Neuron (in vitro differentiated cells): ENCODE measurements around the gene PPP1CA.
A peak's percentile ranks its signal among the peaks of the same experiment; 100 is the strongest.
"Not testable (repeated sequence)": the region's sequence is repeated elsewhere in the genome, so short reads cannot be mapped to it uniquely, and the experiment has no call there.

ENCODE experiments used
- H2AFZ ChIP-seq: one replicate; pipeline ENCODE4 v1.6.1; 2013; ENCODE audit warnings: low read depth, mild to moderate bottlenecking, inconsistent platforms, low read length, moderate library complexity
- H3K27me3 ChIP-seq: one replicate; pipeline ENCODE4 v1.6.1; 2013; ENCODE audit warnings: low read length; ENCODE audit not compliant: insufficient read depth
- H3K36me3 ChIP-seq: one replicate; pipeline ENCODE4 v1.6.1; 2013; ENCODE audit warnings: low read length; ENCODE audit not compliant: insufficient read depth
- H3K4me1 ChIP-seq: one replicate; pipeline ENCODE4 v1.6.1; 2013; ENCODE audit warnings: low read length; ENCODE audit not compliant: insufficient read depth
- H3K4me3 ChIP-seq: 2 replicates; pipeline ENCODE4 v1.5.1; 2013; ENCODE audit warnings: mild to moderate bottlenecking, low read length, moderate library complexity
- H3K9me3 ChIP-seq: one replicate; pipeline ENCODE4 v1.6.1; 2013; ENCODE audit warnings: low read length

Gene PPP1CA

GRCh38 chr11:67429722-67430121, 28.1 kb upstream of the PPP1CA start:
- Histone ChIP-seq H3K27me3 (no peaks in the 10 kb centered on the region), H3K36me3 (peaks cover 28% of the 10 kb centered on the region), H3K4me1 (peaks cover 11% of the 10 kb centered on the region), H3K4me3 (no peak overlapping the region), H2AFZ (no peak overlapping the region), H3K9me3 (no peaks in the 10 kb centered on the region)

DNA sequence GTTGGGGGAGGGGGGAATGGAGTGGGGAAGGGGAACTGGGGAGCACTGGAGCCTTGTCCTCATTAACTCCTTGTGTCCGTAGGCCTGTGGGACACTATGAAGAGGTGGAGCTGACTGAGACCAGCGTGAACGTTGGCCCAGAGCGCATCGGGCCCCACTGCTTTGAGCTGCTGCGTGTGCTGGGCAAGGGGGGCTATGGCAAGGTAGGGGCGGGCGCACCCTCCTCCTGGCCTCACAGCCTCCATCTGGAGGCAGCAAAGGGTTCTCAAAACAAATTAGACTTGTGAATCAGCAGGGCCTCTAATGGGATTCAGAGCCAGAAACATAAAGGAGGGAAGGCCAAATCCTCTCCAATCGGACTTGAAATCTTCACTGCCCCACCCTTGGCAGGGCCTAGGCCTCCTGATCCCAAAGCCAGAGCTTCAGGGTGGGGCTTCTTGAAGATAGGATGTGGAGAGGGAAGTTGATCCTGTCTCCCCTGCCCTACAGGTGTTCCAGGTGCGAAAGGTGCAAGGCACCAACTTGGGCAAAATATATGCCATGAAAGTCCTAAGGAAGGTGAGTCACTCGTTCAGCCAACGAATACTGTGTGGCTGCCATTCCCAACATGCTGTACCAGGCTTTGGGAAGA, 27.5 kb upstream of the PPP1CA start:
- H3K36me3 ChIP-seq = peaks cover 25% of the 10 kb centered on the region
- no peaks in the 10 kb centered on the region for H3K9me3 ChIP-seq
- H2AFZ ChIP-seq = no peak overlapping the region
- no peaks in the 10 kb centered on the region for H3K27me3 ChIP-seq
- peak overlapping the region; percentile 75 for H3K4me3 ChIP-seq
- H3K4me1 ChIP-seq = peaks cover 11% of the 10 kb centered on the region

- H3K36me3 ChIP-seq = peaks cover 17% of the 10 kb centered on the region
- peak within 1 kb of the TSS; percentile 75 for H3K4me3 ChIP-seq
- peaks cover 11% of the 10 kb centered on the region for H3K4me1 ChIP-seq
- no peaks in the 10 kb centered on the region for H3K27me3 ChIP-seq
- peak within 1 kb of the TSS; percentile 92 for H2AFZ ChIP-seq
- H3K9me3 ChIP-seq = no peaks in the 10 kb centered on the region
Measured at GRCh38 chr11:67428052-67429001, 26.7 kb upstream of the PPP1CA start, which contains the start of gene RPS6KB2. Gene RPS6KB2 (plus strand): TSS chr11:67428494. CDS start chr11:67428546, 52 bp downstream.

DNA sequence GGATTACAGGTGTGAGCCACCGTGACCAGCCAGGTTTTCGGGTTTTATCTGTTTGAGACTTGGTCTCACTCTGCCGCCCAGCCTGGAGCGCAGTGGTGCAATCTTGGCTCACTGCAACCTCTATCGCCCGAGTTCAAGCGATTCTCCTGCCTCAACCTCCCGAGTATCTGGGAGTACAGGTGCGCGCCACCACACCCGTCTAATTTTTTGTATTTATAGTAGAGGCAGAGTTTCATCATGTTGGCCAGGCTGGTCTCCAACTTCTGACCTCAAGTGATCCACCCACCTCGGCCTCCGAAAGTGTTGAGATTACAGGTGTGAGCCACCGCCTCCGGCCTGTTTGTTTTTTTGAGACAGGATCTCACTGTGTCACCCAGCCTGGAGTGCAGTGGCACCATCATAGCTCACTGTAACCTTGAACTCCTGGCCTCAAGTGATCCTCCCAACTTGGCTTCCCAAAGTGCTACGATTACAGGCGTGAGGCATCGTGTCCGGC, 25.8 kb upstream of the PPP1CA start:
- H3K9me3 ChIP-seq, H3K27me3 ChIP-seq, H3K36me3 ChIP-seq: not testable (repeated sequence)
- H3K4me3 ChIP-seq = peak overlapping the region; percentile 75
- peaks cover 11% of the 10 kb centered on the region for H3K4me1 ChIP-seq
- peak overlapping the region; percentile 92 for H2AFZ ChIP-seq

DNA sequence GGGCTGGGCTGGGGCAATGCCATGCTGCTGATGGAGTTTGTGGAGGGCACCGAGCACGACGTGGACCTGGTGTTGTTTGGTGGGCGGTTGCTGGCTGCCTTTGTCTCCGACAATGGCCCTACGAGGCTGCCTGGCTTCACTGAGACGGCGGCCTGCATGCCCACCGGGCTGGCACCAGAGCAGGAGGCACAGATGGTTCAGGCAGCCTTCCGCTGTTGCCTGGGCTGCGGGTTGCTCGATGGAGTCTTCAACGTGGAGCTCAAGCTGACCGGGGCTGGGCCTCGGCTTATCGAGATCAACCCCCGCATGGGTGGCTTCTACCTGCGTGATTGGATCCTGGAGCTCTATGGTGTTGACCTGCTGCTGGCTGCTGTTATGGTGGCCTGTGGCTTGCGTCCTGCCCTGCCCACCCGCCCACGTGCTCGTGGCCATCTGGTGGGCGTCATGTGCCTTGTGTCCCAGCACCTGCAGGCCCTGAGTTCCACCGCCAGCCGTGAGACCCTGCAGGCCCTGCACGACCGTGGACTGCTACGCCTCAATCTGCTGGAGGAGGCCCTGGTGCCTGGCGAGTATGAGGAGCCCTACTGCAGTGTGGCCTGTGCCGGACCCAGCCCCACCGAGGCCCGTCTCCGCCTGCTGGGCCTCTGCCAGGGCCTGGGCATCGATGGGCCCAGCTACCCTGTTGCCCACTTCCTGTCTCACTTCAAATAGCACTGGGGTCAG, 22.4 kb upstream of the PPP1CA start:
- Histone ChIP-seq H3K4me3 (no peak overlapping the region), H3K27me3 (no peaks in the 10 kb centered on the region), H2AFZ (no peak overlapping the region), H3K9me3 (no peaks in the 10 kb centered on the region), H3K4me1 (peaks cover 16% of the 10 kb centered on the region), H3K36me3 (no peaks in the 10 kb centered on the region)

- H3K9me3 ChIP-seq = no peaks in the 10 kb centered on the region
- H2AFZ ChIP-seq = no peak overlapping the region
Measured at GRCh38 chr11:67423466-67423865, 21.8 kb upstream of the PPP1CA start.

DNA sequence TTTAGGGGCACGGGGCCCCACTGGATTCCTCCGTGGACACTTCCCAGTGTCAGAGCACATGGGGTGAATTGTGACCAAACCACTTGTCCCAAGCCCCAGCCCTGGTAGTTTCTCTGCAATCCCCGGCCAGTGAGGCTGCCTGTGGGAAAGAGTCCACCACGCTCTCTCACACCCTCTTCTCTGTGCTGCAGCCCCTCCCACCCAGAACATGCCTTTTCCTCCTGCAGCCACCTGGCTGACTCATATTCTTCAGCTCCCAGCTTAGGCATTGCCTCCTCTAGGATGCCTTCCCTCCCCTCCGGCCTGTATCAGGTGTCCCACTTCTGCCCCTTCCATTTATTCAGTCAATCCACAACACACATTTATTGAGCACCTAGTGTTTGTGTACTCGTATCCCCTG, 21.2 kb upstream of the PPP1CA start:
- Histone ChIP-seq H3K4me3 (no peak overlapping the region), H3K27me3 (no peaks in the 10 kb centered on the region), H2AFZ (no peak overlapping the region), H3K36me3 (no peaks in the 10 kb centered on the region), H3K9me3 (no peaks in the 10 kb centered on the region), H3K4me1 (peaks cover 14% of the 10 kb centered on the region)

More at GRCh38 chr11:67423466-67423865, 21.8 kb upstream of the PPP1CA start:
- no peak overlapping the region for H3K4me3 ChIP-seq
- H3K4me1 ChIP-seq = peaks cover 14% of the 10 kb centered on the region
- H3K36me3 ChIP-seq = no peaks in the 10 kb centered on the region
- H3K27me3 ChIP-seq = no peaks in the 10 kb centered on the region

GRCh38 chr11:67421430-67422031, 19.9 kb upstream of the PPP1CA start:
- H3K27me3 ChIP-seq = no peaks in the 10 kb centered on the region
- H3K9me3 ChIP-seq = no peaks in the 10 kb centered on the region
- peak overlapping the region; percentile 39 for H3K4me3 ChIP-seq
- H3K36me3 ChIP-seq = no peaks in the 10 kb centered on the region
- H3K4me1 ChIP-seq = peaks cover 10% of the 10 kb centered on the region
- no peak overlapping the region for H2AFZ ChIP-seq

DNA sequence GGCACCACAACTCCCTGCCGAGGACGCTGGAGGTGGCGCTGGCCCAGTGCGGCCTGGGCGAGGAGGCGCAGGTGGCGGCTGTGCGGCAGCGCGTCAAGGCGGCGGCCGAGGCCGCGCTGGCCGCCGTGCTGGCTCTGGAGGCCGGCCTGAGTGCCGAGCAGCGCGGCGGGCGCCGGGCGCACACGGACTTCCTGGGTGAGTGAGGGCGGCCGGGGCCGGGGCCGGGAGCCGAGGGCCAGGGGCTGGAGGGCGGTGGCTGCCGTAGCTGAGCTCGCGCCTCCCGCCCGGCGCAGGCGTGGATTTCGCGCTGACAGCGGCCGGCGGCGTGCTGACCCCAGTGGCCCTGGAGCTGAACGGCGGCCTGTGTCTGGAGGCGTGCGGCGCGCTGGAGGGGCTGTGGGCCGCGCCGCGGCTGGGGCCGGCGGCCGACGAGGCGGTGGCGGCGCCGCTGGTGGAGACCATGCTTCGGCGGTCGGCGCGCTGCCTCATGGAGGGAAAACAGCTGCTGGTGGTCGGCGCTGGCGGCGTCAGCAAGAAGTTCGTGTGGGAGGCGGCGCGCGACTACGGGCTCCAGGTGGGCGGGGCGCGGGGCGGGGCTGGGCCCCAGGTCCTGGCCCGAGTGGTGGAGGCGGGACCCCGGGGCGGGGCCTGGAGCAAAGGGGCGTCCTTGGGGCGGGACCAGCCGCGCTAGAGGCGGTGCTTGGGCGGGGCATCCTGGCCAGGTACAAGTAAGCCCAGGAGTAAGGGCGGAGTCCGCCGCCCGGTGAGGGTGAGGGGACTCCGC, 19.2 kb upstream of the PPP1CA start:
- Histone ChIP-seq H3K4me1 (peaks cover 10% of the 10 kb centered on the region), H2AFZ (peak overlapping the region; percentile 78), H3K9me3 (no peaks in the 10 kb centered on the region), H3K27me3 (no peaks in the 10 kb centered on the region), H3K36me3 (no peaks in the 10 kb centered on the region), H3K4me3 (peak overlapping the region; percentile 64)

- Histone ChIP-seq H3K4me3 (peak overlapping the region; percentile 64), H3K27me3 (no peaks in the 10 kb centered on the region), H3K4me1 (peaks cover 10% of the 10 kb centered on the region), H3K9me3 (no peaks in the 10 kb centered on the region), H2AFZ (peak overlapping the region; percentile 78), H3K36me3 (no peaks in the 10 kb centered on the region)
Measured at GRCh38 chr11:67420147-67420645, 18.5 kb upstream of the PPP1CA start.

GRCh38 chr11:67419325-67420049, 17.8 kb upstream of the PPP1CA start:
- no peak overlapping the region for H2AFZ ChIP-seq
- no peaks in the 10 kb centered on the region for H3K27me3 ChIP-seq
- no peaks in the 10 kb centered on the region for H3K36me3 ChIP-seq
- no peaks in the 10 kb centered on the region for H3K9me3 ChIP-seq
- H3K4me3 ChIP-seq = no peak overlapping the region
- H3K4me1 ChIP-seq = peaks cover 10% of the 10 kb centered on the region
